ENCODE measurements around the gene CHST11.

GRCh38 chr12:104637604-104638003 is 180.9 kb downstream of the CHST11 start:
- TF ChIP-seq CTCF (IDR thresholded peaks at IDR 0.05; ENCODE audit: insufficient read depth, low read length, poor library complexity, severe bottlenecking) (no peak), EZH2phosphoT487 (conservative IDR thresholded peaks at IDR 0.05; ENCODE audit: low read length) (no peak)
